ENCODE results near the gene HDLBP.

GRCh38 chr2:241203218-241204009 is 112.1 kb downstream of the HDLBP start:
- TF ChIP-seq CTCF (conservative IDR thresholded peaks at IDR 0.05): no peak
- no peak for TF ChIP-seq ZFX (IDR thresholded peaks at IDR 0.05)

Measured in C4-2B (cell line).